HuH-7.5 (cell line): ENCODE results near the gene NDEL1.

Experiments
- DNase-seq: peaks from one replicate; pipeline ENCODE4 v3.0.0; 2011; ENCODE audit warnings: low spot score

The NDEL1 gene

GRCh38 chr17:8479431-8479947 is 43.8 kb downstream of the NDEL1 start:
- no peak for DNase-seq

DNA sequence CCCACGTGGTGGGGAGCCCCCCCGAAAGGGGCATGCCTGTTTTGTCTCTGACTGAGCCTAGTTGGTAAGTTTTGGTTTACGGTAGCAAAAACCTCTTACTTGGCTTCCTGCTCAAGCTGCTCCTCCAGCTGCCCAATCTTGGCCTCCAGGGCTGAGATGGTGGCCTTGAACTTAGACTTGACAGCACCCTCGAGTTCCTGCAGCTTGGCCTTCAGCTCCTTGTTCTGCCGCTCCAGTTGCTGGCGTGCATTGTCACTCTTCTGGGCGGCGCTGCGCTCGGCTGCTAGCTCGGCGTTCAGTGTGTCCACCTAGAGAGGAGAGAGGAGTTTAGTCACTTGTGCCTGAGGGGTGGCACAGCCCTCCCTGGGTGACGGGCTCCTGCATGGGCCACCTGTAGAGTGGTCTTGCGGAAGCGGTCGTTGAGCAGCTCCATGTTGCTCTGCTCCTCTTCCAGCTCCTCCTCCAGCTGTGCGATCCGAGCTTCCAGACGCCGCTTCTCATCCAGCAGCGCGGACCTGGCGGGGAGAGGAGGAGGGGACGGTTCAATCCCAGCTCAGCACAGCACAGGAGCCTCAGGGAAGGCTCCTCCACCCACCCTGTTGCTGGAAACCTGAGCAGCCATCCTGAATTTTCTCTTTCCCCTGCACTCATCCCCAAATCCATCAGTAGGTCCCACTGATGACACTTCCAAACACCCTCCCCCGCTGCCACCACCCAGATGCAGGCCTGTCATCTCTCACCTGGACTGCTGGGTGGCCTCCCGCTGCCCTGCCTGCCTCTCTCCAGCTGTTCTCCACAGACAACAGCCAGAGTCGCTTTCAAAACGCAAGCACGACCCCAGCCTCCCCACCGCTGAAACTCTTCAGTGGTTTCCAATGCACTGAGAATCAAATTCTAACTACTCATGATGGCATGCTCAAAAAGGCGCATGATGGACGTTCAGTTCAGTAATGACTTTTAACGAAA is 44.6 kb downstream of the NDEL1 start:
- no peak for DNase-seq

- no peak for DNase-seq
Observed at GRCh38 chr17:8481089-8481488, 45.4 kb downstream of the NDEL1 start.

DNA sequence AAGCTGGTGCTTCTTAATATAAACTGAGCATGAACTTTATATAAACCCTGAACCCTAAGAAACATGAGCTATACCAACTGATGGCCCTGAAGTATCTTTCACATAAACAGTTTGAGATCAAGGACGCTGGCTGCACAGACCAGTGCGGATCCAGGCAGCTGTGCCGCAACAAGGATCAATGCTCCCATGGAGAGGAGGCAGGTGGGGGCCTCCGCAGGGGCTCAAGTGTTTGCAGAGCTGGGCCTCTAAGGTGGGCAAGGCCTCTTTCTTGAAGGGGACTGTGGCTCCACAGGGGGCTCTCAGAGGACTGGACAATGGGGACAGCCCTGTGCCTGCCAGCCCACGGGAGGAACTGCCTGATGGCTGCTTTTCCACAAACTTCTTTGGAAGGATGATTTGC is 46.0 kb downstream of the NDEL1 start:
- no peak for DNase-seq

DNA sequence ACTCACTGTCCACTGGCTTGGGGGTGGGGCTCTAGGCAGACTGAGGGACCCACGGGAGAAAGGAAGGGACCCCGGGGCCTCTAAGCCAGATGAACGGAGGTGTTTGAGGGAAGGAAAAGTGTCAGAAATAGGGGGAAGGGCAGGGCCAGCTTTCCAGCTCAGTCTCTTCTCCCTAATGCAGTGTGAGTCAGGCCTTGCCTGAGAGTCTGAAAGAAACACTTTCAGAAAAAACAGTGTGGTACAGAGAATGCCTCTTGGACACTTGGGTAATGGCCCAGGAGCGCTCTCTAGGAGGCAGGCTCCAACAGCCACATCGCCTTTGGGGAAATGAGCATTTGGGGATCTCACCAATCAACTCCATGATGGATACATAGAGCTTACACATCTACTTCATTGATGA is 46.9 kb downstream of the NDEL1 start:
- no peak for DNase-seq

GRCh38 chr17:8484465-8484864 is 48.8 kb downstream of the NDEL1 start:
- DNase-seq, result no peak

DNA sequence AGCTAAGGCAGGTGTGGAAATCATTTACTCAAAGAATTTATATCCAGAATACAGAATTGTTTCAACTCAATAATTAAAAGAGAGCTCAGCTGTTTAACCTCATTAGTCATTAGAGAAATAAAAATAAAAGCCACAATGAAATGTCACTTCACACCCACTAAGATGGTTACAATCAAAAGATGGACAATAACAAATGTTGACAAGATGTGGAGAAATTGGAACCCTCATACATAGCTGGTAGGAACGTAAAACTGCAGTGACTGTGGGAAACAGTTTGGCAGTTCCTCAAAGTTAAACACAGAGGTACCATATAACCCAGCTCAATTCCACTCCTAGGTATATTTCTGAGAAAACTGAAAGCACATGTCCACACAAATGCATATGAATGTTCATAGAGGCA is 49.8 kb downstream of the NDEL1 start:
- no peak for DNase-seq

GRCh38 chr17:8487130-8487645 is 51.5 kb downstream of the NDEL1 start:
- no peak for DNase-seq

DNA sequence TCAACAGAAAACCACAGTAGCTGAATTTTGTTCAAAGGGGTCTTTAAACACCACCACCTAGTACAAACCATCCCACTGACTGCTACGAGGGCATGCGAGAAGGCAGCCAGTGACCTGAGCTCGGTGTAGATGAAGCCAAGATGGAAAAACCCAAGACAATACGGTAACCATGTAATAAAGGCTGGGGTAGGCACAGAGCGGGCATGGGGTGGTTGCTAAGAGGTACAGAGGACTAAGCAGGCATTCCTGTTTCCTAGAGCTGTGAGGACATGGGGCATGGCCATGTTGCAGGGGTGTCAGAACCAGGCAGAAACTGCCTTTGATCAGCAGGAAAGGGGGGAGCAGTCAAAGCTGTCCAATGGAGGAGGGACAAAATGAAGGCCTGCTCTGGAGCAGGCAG is 52.1 kb downstream of the NDEL1 start:
- DNase-seq, result no peak

GRCh38 chr17:8488491-8488890 is 52.8 kb downstream of the NDEL1 start:
- no peak for DNase-seq

GRCh38 chr17:8488901-8489300 is 53.2 kb downstream of the NDEL1 start:
- DNase-seq, result no peak

GRCh38 chr17:8489841-8490240 is 54.2 kb downstream of the NDEL1 start:
- DNase-seq, result no peak

DNA sequence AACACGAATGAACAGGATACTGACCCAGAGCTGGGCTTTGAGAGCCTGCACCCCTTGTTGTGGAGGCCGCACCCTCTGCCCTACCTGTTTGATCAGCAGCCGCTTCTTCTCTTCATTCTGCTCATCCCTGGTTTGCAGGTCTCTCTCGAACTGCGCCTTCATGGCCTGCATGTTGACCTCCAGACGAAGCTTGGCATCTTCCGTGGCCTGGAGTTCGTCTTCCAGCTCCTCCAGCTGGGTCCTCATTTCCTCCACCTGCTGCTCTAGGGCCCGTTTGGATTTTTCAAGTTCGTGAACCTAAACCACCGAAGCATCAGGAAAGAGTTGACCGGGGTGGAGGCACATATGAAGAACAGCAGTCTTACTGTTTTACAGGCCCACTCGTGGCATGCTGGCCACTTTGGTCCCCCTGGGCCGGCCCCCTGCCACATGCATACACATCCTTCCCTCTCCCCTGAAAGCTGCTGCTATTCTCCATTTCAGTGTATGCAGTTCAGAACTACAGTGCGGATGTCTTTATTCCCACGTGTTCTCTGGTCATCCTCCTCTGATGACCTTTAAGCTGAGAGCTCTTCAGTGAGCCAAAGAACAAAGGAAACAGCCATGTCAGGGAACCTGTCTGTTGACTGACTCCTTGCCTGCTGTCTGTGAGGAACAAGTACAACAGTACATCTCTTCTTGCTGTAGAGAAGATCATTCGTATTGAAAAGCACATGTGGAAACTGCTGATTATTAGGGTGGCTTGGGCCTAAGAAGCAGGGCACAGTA is 54.8 kb downstream of the NDEL1 start:
- no peak for DNase-seq

DNA sequence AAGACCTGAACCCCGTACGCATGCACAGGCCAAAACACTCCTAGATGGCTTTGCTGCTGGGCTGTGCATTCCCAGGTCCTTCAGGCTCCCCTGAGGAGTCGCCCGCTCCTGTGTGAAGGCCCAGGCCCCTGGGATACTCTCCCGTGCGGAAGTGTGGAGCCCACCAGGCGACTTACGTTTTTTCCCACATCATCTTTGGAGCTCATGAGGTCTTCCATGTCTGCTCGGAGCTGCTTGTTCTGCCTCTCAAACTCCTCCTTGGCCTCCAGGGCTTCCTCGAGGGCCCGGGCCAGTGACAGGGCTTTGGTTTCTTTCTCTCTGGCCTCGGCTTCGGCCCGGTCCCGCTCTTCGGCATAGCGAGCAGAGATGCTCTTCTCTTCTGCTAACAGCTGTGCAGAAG is 56.4 kb downstream of the NDEL1 start:
- no peak for DNase-seq

DNA sequence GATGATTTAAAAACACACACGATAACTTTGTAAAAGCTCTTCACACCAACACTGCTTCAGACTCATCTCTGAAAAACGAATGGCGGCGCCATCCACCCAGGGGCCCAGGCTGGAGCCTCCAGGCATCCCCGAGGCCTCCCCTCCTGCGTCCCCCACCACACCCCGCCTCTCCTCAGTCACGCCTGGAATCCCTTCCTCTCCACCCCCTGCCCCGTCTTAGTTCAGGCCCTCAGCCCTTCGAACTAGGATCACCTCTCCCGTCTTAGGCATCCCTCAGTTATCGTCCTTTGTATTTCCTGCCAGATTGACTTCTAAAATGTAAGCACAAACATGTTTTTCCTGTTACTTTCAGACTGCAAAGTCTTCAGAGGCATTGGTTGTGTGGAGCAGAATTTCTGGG is 58.3 kb downstream of the NDEL1 start:
- no peak for DNase-seq

GRCh38 chr17:8494506-8495111 is 58.9 kb downstream of the NDEL1 start:
- DNase-seq, result no peak

- DNase-seq, result no peak
Observed at GRCh38 chr17:8496081-8496480, 60.4 kb downstream of the NDEL1 start.

DNA sequence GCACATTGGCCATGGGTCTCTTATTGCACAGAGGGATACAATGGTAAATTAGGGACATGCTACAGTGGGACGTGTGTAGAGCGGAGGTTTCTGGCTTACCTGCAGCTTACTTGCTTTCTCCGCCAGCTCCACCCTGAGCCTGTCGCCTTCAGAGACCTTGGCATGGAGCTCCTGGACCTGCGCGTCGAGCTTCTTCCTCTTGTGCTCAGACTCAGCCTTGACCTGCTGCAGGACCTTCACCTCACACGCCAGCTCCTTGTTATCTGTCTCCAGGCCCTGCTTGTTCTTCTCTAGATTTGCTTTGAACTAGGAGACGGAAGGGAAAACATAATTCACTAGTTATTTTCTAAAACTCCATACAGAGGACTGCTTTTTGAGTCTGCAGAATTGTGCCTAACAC is 63.5 kb downstream of the NDEL1 start:
- no peak for DNase-seq

DNA sequence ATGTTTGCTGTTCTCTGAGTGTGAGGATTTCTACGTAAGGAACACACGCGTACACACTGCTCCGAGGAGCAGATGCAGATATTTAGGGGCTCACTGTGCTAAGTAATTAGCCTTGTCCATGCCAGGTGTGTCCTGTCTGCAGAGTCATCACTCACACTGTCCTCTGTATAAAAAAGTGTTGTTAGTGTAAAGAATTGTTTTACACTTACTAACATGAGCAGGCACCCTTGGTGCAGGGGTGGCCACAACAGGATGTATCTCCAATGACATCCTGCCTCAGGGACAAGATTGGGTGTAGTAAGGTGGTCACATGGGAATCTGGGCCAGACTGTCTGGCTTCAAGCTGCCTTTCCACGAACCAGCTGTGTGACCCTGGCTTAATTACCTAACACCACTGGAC is 63.9 kb downstream of the NDEL1 start:
- DNase-seq, result no peak

- DNase-seq, result no peak
Observed at GRCh38 chr17:8500609-8501008, 64.9 kb downstream of the NDEL1 start.

- no peak for DNase-seq
Observed at GRCh38 chr17:8502126-8502525, 66.4 kb downstream of the NDEL1 start.

DNA sequence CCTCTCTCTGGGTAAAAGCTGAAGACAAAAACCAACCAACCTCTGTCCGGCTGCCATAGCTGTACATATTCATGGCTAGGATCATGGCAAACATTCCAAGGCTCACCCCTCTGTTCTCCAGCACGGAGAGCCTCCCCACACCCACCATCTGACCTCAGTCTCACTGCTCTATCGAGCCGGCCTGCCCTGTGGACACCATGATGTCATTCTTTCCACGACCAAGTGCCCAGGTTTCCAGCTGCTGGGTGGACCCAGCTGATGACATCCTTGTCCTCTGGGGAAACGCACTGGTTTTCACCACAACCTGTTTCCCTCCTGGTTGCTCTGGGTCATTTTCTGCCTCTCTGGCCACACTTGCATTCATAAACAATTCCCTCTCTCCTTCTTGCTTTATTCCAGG is 67.7 kb downstream of the NDEL1 start:
- DNase-seq, result no peak
